ENCODE measurements around the gene SLC4A2.

GRCh38 chr7:151089893-151090730 is 30.7 kb downstream of the SLC4A2 start:
- no peak for TF ChIP-seq CTCF (conservative IDR thresholded peaks at IDR 0.05; ENCODE audit: low read length)
- no peak for TF ChIP-seq EZH2phosphoT487 (IDR thresholded peaks at IDR 0.05; ENCODE audit: borderline replicate concordance)

Measured in Loucy (cell line).